Stimulated activated effector memory CD8-positive, alpha-beta T cell treated with anti-CD3 and anti-CD28 coated beads, Interleukin-12 subunit alpha, Interleukin-12 subunit beta, amount 100 ng/mL, for 72 hours (primary cell): ENCODE measurements around the gene ATG9A.
A peak's percentile ranks its signal among the peaks of the same experiment; 100 is the strongest.

Experiments used
- ATAC-seq: fragments of 150-1000 bp; cut with Tn5 transposase; 2 replicates; pipeline ENCODE4 v1.10.0; 2021
- DNase-seq, 2 donors: peaks; one replicate each; pipeline ENCODE4 v3.0.0; 2021 to 2022; ENCODE audit warnings: low spot score in 2 of 2
- H3K27ac Mint-ChIP-seq: one replicate; pipeline ENCODE4 v1.8.0; 2022; ENCODE audit warnings: mild to moderate bottlenecking, mixed read lengths
- H3K36me3 Mint-ChIP-seq: one replicate; pipeline ENCODE4 v1.8.0; 2022; ENCODE audit warnings: mild to moderate bottlenecking, mixed read lengths
- H3K4me1 Mint-ChIP-seq: one replicate; pipeline ENCODE4 v1.8.0; 2022; ENCODE audit warnings: mixed read lengths
- H3K4me3 Mint-ChIP-seq: one replicate; pipeline ENCODE4 v1.8.0; 2022; ENCODE audit warnings: mild to moderate bottlenecking, mixed read lengths
- H3K9me3 Mint-ChIP-seq: one replicate; pipeline ENCODE4 v1.8.0; 2022; ENCODE audit warnings: mixed read lengths

Gene ATG9A

DNA sequence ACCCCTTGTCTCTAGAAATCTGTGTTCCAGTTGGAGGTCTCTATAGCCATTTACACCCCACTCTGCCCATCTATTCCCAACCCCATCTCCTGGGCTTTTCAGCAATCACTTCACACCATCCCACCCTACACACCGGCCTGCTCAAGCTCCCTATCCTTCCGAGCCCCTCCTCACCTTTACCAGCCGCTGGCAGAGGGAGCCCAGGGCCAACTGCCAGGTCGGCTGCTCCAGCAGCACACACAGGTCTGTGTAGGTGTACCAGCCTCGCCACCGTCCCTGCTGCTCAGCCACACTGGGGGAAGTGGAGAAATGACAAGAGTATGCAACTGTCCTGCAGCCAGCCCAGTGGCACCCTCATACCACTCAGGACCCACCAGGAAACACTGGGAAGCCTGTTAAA, 56.3 kb downstream of the ATG9A start:
- Mint-ChIP-seq H3K4me1 (peaks cover 65% of the 10 kb centered on the region), H3K9me3 (no peaks in the 10 kb centered on the region), H3K27ac (peak overlapping the region; percentile 81), H3K36me3 (peaks cover 76% of the 10 kb centered on the region), H3K4me3 (no peak overlapping the region)
- no peak for DNase-seq
- no peak for ATAC-seq

DNA sequence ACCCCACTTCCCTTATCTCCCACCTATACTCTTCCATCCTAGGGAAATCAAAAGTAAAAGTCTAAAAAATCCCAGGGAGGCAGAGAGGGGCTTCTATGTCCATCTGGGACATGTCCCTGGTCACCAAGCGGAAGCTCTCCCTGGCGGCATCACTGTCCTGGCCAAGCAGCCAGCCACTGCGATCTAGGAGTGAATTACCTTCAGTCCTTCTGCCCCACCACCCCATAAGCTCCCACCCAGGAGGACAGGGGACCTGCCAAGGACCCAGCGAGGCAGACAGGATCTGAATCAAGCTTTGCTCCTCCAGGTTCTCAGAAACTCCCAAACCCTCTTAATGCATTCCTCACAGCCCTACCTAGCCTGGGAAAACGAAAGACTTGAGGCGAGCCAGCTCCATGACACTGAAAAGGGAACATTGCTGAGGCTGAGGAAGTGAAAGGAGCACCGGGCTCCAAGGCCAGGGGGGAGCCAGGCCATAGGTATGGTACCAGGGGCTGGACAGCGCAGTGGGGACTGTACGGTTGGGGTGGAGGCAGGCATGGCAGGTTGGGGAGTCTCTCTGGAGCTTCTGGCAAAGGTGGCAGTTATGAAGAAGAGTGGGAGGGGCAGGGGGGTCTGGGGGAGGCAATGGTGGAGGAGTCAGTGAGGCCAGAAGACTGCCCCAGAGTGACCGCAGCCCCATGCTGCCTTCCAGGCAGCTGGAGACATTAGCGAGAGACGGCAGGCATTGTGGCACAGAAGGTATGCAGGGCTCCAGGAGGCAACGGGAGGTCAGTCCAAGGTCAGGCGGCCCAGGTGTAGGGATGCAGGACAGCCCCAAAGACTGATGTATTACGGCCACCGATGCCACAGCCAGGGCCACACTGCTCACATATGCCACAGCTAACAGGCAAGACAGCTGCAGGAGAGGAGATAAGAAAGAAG, 56.9 kb downstream of the ATG9A start:
- H3K4me3 Mint-ChIP-seq = no peak overlapping the region
- H3K36me3 Mint-ChIP-seq = peaks cover 71% of the 10 kb centered on the region
- no peaks in the 10 kb centered on the region for H3K9me3 Mint-ChIP-seq
- ATAC-seq = no peak
- no peak for DNase-seq
- peaks cover 63% of the 10 kb centered on the region for H3K4me1 Mint-ChIP-seq
- peak overlapping the region; percentile 81 for H3K27ac Mint-ChIP-seq

DNA sequence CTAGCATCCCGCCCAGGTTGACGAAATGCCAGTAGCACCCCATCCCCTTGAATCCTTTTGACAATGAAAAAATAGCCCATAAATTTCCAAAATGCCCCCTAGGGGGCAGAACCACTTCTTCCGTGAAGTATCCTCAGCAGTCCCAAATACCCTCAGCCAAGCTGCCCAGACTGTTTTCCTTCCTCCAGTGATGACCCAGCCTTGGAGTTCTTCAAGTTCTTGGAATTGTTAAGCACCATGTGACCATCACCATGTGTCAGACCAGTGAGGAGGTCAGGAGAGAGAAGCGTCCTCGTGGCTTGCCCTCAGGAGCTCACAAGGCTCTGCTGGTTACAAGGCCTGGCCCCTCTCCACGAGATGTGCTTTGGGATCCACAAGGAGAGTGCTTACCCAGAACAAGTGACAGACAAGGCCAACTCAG, 58.2 kb downstream of the ATG9A start:
- H3K9me3 Mint-ChIP-seq = no peaks in the 10 kb centered on the region
- H3K4me3 Mint-ChIP-seq = no peak overlapping the region
- ATAC-seq = no peak
- peaks cover 64% of the 10 kb centered on the region for H3K36me3 Mint-ChIP-seq
- DNase-seq = peak in 1 of 2 donors; percentile 64
- H3K4me1 Mint-ChIP-seq = peaks cover 57% of the 10 kb centered on the region
- peak overlapping the region; percentile 81 for H3K27ac Mint-ChIP-seq

DNA sequence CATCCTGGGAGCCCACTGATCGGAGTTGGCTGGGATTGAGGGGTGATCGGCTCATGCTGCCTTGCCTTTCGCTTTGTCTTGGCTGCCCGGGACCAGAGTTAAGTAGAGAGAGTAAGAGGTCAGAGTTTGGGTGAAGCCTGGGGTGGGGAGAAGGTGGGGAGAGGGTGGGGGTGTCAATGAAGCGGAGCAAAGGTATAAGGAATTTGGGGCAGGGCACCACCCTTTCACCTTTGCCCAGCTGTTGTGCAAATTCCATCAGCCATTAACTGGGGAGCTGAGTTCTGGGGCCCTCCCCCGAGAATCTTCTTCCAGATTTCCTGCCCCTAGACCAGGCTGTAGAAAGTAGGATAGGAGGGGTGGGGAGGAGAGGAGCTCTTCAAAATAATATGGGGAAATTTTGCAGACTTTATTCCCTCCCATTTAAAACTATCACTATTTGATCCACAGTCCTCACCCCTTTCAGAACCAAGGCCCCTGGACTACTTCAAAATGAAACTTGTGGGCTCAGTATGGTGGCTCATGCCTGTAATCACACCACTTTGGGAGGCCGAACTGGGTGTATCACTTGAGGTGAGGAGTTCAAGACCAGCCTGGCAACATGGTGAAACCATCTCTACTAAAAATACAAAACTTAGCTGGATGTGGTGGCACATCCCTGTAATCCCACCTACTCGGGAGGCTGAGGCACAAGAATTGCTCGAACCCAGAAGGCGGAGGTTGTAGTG, 59.3 kb downstream of the ATG9A start, which contains the start of gene SLC23A3:
TSS of gene SLC23A3 (minus strand) at position 100 of the 725 bp plus-strand sequence. CDS start at position 55, 45 bp downstream.
- Mint-ChIP-seq H3K27ac (peak within 1 kb of the TSS; percentile 81), H3K9me3 (no peaks in the 10 kb centered on the region), H3K4me3 (no peak within 1 kb of the TSS), H3K36me3 (peaks cover 53% of the 10 kb centered on the region), H3K4me1 (peaks cover 50% of the 10 kb centered on the region)
- ATAC-seq (peak; percentile 73), DNase-seq (no peak)
